ENCODE results near the gene PCDH9.

The PCDH9 gene

DNA sequence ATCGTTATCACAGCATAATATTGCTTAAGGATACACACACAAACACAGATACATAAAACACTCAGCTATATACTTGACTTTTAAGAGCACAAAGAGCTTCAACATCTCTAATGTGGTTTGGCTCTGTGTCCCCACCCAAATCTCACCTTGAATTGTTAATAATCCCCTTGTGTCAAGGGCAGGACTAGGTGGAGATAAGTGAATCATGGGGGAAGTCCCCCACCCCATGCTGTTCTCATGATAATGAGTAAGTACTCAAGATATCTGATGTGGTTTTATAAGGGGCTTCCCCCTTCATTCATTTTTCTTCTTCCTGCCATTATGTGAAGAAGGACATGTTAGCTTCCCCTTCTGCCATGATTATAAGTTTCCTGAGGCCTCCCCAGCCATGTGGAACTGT, 481.4 kb downstream of the PCDH9 start:
- no peak overlapping the region for H3K4me3 ChIP-seq (IDR thresholded peaks at IDR 0.05; ENCODE audit: insufficient read depth, low read depth, low read length)
- H2AFZ ChIP-seq (ENCODE audit: low read depth) = no peak overlapping the region
- no peaks in the 10 kb centered on the region for H3K36me3 ChIP-seq (ENCODE audit: insufficient read depth)
- TF ChIP-seq, protein P1, sequence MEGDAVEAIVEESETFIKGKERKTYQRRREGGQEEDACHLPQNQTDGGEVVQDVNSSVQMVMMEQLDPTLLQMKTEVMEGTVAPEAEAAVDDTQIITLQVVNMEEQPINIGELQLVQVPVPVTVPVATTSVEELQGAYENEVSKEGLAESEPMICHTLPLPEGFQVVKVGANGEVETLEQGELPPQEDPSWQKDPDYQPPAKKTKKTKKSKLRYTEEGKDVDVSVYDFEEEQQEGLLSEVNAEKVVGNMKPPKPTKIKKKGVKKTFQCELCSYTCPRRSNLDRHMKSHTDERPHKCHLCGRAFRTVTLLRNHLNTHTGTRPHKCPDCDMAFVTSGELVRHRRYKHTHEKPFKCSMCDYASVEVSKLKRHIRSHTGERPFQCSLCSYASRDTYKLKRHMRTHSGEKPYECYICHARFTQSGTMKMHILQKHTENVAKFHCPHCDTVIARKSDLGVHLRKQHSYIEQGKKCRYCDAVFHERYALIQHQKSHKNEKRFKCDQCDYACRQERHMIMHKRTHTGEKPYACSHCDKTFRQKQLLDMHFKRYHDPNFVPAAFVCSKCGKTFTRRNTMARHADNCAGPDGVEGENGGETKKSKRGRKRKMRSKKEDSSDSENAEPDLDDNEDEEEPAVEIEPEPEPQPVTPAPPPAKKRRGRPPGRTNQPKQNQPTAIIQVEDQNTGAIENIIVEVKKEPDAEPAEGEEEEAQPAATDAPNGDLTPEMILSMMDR (conservative IDR thresholded peaks at IDR 0.05; ENCODE audit: low read depth, low read length) = no peak
- no peak overlapping the region for H3K4me2 ChIP-seq
- no peaks in the 10 kb centered on the region for H3K27me3 ChIP-seq (ENCODE audit: insufficient read depth, low read depth)
- no peak overlapping the region for H3K9ac ChIP-seq
- H3K27ac ChIP-seq = no peak overlapping the region
- H4K20me1 ChIP-seq (ENCODE audit: insufficient read depth) = no peaks in the 10 kb centered on the region
- peaks cover 9% of the 10 kb centered on the region for H3K4me1 ChIP-seq (ENCODE audit: low read depth, poor library complexity, severe bottlenecking)
- H3K79me2 ChIP-seq (ENCODE audit: insufficient read depth, low read depth) = no peaks in the 10 kb centered on the region

- Histone ChIP-seq H2AFZ (ENCODE audit: low read depth) (no peak overlapping the region), H3K27ac (no peak overlapping the region), H3K4me1 (ENCODE audit: low read depth, poor library complexity, severe bottlenecking) (no peaks in the 10 kb centered on the region), H3K4me3 (IDR thresholded peaks at IDR 0.05; ENCODE audit: insufficient read depth, low read depth, low read length) (no peak overlapping the region), H3K36me3 (ENCODE audit: insufficient read depth) (no peaks in the 10 kb centered on the region), H3K9ac (no peak overlapping the region), H4K20me1 (ENCODE audit: insufficient read depth) (no peaks in the 10 kb centered on the region), H3K79me2 (ENCODE audit: insufficient read depth, low read depth) (no peaks in the 10 kb centered on the region), H3K4me2 (no peak overlapping the region), H3K27me3 (ENCODE audit: insufficient read depth, low read depth) (no peaks in the 10 kb centered on the region)
- TF ChIP-seq, protein P1 (conservative IDR thresholded peaks at IDR 0.05; ENCODE audit: low read depth, low read length) = no peak
Measured at GRCh38 chr13:66745307-66745706, 484.8 kb downstream of the PCDH9 start.

DNA sequence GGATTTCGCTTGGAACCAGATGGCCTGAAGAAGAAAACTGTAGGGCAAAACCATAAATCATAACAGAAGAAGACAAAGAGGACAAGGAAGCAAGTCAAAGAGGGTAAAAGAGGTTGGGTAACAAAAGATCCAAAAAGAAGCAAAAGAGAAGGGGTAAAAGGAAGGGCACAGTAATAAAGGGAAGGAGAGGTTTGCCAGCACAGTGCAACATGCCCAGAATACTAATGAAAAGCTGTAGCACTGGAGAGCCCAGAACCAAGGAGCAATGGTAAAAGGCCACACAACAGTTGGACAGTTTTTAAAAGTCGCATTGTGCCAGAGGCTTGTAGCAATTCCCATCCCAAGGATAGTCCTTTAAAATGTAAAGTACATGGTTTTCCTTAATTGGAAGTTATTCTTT, 506.6 kb downstream of the PCDH9 start:
- H3K27me3 ChIP-seq (ENCODE audit: insufficient read depth, low read depth) = no peaks in the 10 kb centered on the region
- TF ChIP-seq, protein P1 (conservative IDR thresholded peaks at IDR 0.05; ENCODE audit: low read depth, low read length) = no peak
- no peaks in the 10 kb centered on the region for H3K79me2 ChIP-seq (ENCODE audit: insufficient read depth, low read depth)
- H3K4me2 ChIP-seq = no peak overlapping the region
- H3K27ac ChIP-seq = no peak overlapping the region
- H2AFZ ChIP-seq (ENCODE audit: low read depth) = no peak overlapping the region
- no peaks in the 10 kb centered on the region for H3K4me1 ChIP-seq (ENCODE audit: low read depth, poor library complexity, severe bottlenecking)
- no peak overlapping the region for H3K4me3 ChIP-seq (IDR thresholded peaks at IDR 0.05; ENCODE audit: insufficient read depth, low read depth, low read length)
- no peaks in the 10 kb centered on the region for H3K36me3 ChIP-seq (ENCODE audit: insufficient read depth)
- no peak overlapping the region for H3K9ac ChIP-seq
- no peaks in the 10 kb centered on the region for H4K20me1 ChIP-seq (ENCODE audit: insufficient read depth)

DNA sequence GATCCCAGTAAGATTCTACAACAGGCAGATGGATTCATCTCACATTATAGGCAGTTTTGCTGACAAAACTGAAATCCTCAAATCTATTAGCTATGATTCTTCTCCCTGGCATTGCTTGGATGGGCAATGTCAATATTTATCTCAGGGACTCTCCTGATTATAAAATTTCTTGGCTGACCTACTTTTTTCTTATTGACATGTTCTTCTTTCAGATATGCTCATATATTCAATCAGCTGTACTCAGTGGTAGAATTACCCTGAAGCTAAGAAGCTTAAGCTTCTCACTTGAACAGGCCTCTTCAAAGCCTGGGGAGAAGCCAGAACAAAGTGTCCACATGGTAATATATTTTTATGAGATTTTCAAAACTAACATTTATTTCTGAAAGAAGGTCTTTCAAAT, 513.6 kb downstream of the PCDH9 start:
- H3K4me1 ChIP-seq (ENCODE audit: low read depth, poor library complexity, severe bottlenecking) = no peaks in the 10 kb centered on the region
- no peak overlapping the region for H3K9ac ChIP-seq
- H3K4me3 ChIP-seq (IDR thresholded peaks at IDR 0.05; ENCODE audit: insufficient read depth, low read depth, low read length) = no peak overlapping the region
- TF ChIP-seq, protein P1 (conservative IDR thresholded peaks at IDR 0.05; ENCODE audit: low read depth, low read length) = no peak
- H2AFZ ChIP-seq (ENCODE audit: low read depth) = no peak overlapping the region
- no peaks in the 10 kb centered on the region for H3K27me3 ChIP-seq (ENCODE audit: insufficient read depth, low read depth)
- H3K27ac ChIP-seq = no peak overlapping the region
- H3K4me2 ChIP-seq = no peak overlapping the region
- H3K36me3 ChIP-seq (ENCODE audit: insufficient read depth) = no peaks in the 10 kb centered on the region
- H3K79me2 ChIP-seq (ENCODE audit: insufficient read depth, low read depth) = no peaks in the 10 kb centered on the region
- H4K20me1 ChIP-seq (ENCODE audit: insufficient read depth) = no peaks in the 10 kb centered on the region

All from KMS-11 (cell line).